ENCODE measurements around the gene PCDHGA12. TPM values are rescaled to one million over a fixed set of nuclear protein-coding genes. Genes with fewer than 3 reads are reported as not detected.

PCDHGA12 gene
- total and polyA plus RNA-seq, 2 of the 8 experiments (the other 6 are each of a cell fraction or from before 2014, with no cell fraction given): 0.88 to 1.3 TPM

DNA sequence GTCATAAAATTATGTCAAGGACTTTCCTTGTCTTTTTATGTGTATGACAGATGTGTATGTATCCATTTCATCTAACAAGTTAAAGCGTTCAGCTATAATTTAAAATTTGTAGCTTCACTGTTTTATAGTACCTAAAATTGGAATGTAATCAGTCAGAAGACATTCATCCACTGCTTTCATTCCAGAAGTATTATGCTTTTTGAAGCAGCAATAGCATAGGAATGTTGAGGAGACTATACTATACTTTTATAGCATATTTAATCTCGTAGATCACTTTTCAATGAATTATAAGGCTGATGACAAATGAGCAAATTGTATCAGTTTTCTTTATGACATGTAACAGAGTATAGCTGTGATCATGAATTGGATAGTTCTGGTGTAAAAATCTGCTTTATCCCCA, 6.9 kb downstream of the PCDHGA12 start:
- Histone ChIP-seq H3K4me2 (ENCODE audit: insufficient read depth in 1 of 2, low read depth in 2 of 2, low read length in 2 of 2) (no peak overlapping the region), H3K56ac (replicated peaks; ENCODE audit: insufficient read length, low read depth, low read length) (no peak overlapping the region), H3K23ac (ENCODE audit: insufficient read length) (no peak overlapping the region), H3K4ac (replicated peaks; ENCODE audit: insufficient read length, low read depth, low read length) (no peak overlapping the region), H3K36me3 (ENCODE audit: control insufficient read depth in 2 of 4, insufficient read depth in 4 of 4, low read length in 3 of 4) (no peaks in the 10 kb centered on the region), H2BK5ac (ENCODE audit: low read depth, low read length) (no peak overlapping the region), H3K27ac (ENCODE audit: low read depth, low read length) (no peak overlapping the region), H3K9me3 (ENCODE audit: insufficient read depth in 2 of 2, low read depth in 1 of 2, low read length in 1 of 2) (peaks cover 2 to 16% of the 10 kb centered on the region in 2 experiments; a peak in 2 of 4 replicates), H2BK20ac (ENCODE audit: low read length) (no peak overlapping the region), H2BK15ac (ENCODE audit: low read length) (no peak overlapping the region), H3K9ac (replicated peaks in 1 of 4; ENCODE audit: extremely low read depth in 1 of 4, low read depth in 3 of 4, low read length in 3 of 4) (no peak overlapping the region), H3K4me1 (replicated peaks in 1 of 4; ENCODE audit: control insufficient read depth in 3 of 4, insufficient read depth in 4 of 4, low read length in 3 of 4) (no peaks in the 10 kb centered on the region), H3K79me1 (ENCODE audit: low read depth, low read length) (no peaks in the 10 kb centered on the region), H2AK5ac (ENCODE audit: low read depth, low read length) (no peak overlapping the region), H3K14ac (ENCODE audit: insufficient read length) (no peak overlapping the region), H3K79me2 (ENCODE audit: control insufficient read depth in 1 of 2, insufficient read depth in 2 of 2, low read length in 2 of 2) (no peaks in the 10 kb centered on the region), H4K8ac (ENCODE audit: extremely low read depth, insufficient read depth, low read length) (no peak overlapping the region), H3K18ac (ENCODE audit: extremely low read depth, low read length) (no peak overlapping the region), H2BK120ac (replicated peaks; ENCODE audit: low read depth, low read length) (no peak overlapping the region), H4K5ac (ENCODE audit: insufficient read length, low read depth, low read length) (no peak overlapping the region), H4K20me1 (replicated peaks in 1 of 2; ENCODE audit: control insufficient read depth in 1 of 2, insufficient read depth in 2 of 2, low read length in 2 of 2) (peaks cover 0 to 2% of the 10 kb centered on the region in 2 experiments), H2AFZ (ENCODE audit: low read length) (no peak overlapping the region), H4K91ac (replicated peaks; ENCODE audit: insufficient read length, low read length) (no peak overlapping the region), H3K23me2 (ENCODE audit: low read depth, low read length) (no peaks in the 10 kb centered on the region), H3K4me3 (ENCODE audit: extremely low read depth in 1 of 4, insufficient read depth in 2 of 4, low read depth in 3 of 4, low read length in 4 of 4) (no peak overlapping the region), H2BK12ac (ENCODE audit: low read depth, low read length) (no peak overlapping the region), H3K27me3 (replicated peaks in 1 of 4; ENCODE audit: control insufficient read depth in 3 of 4, extremely low read depth in 1 of 4, insufficient read depth in 3 of 4, low read length in 3 of 4) (no peaks in the 10 kb centered on the region)
- CTCF ChIA-PET (ENCODE audit: partially characterized antibody): interaction anchor here (1.0 to 4.9 kb wide), 15 partner anchors 16 to 650 kb away, joined by 3 to 22 read pairs (median 4); partner anchors contain the start of genes PCDHB14, PCDHGA10, PCDHGA11 and PCDHGA9
- DNase-seq (ENCODE audit: low read depth in 1 of 2, low spot score in 2 of 2) (no peak), FAIRE-seq (no peak)
- POLR2A ChIA-PET (ENCODE audit: partially characterized antibody): no interaction called here
- TF ChIP-seq SIRT6 (IDR thresholded peaks at IDR 0.05; ENCODE audit: low read length) (no peak), HDAC2 (IDR thresholded peaks at IDR 0.05; ENCODE audit: borderline replicate concordance in 1 of 2, low read depth in 2 of 2, low read length in 2 of 2) (no peak), KDM1A (IDR thresholded peaks at IDR 0.05; ENCODE audit: borderline replicate concordance, low read length) (no peak), CBX5 (IDR thresholded peaks at IDR 0.05; ENCODE audit: low read depth, low read length) (no peak), TAF1 (IDR thresholded peaks at IDR 0.05; ENCODE audit: low read depth, low read length) (no peak), CBX8 (IDR thresholded peaks at IDR 0.05; ENCODE audit: borderline replicate concordance, low read depth, low read length) (no peak), YY1 (IDR thresholded peaks at IDR 0.05; ENCODE audit: low read depth, low read length) (no peak), NRF1 (IDR thresholded peaks at IDR 0.05; ENCODE audit: low read depth, low read length) (no peak), TAF7 (optimal IDR thresholded peaks at IDR 0.05; ENCODE audit: borderline replicate concordance, low read depth, low read length) (no peak), SAP30 (IDR thresholded peaks at IDR 0.05; ENCODE audit: insufficient read depth, insufficient replicate concordance, low read length) (no peak), JUN (IDR thresholded peaks at IDR 0.05; ENCODE audit: low read depth, low read length) (no peak)
- 88% methylated on average over 2 of the region's 2 CpGs; no CpG with 5 or more reads in 1 of the 2 experiments for WGBS, 2 experiments (ENCODE audit: extremely low coverage in 1 of 2, insufficient coverage in 1 of 2, insufficient read length in 1 of 2, insufficient replicate concordance in 2 of 2, low coverage in 1 of 2, low lambda C conversion rate in 2 of 2, missing lambda C conversion rate in 1 of 2)
